ENCODE data around the gene ATN1. TPM values are rescaled to one million over a fixed set of nuclear protein-coding genes. Genes with fewer than 3 reads are reported as not detected.

Gene ATN1
- total and polyA plus RNA-seq, 2 of the 8 experiments (the other 6 are each of a cell fraction or from before 2014, with no cell fraction given) = 20.6 to 73.4 TPM

DNA sequence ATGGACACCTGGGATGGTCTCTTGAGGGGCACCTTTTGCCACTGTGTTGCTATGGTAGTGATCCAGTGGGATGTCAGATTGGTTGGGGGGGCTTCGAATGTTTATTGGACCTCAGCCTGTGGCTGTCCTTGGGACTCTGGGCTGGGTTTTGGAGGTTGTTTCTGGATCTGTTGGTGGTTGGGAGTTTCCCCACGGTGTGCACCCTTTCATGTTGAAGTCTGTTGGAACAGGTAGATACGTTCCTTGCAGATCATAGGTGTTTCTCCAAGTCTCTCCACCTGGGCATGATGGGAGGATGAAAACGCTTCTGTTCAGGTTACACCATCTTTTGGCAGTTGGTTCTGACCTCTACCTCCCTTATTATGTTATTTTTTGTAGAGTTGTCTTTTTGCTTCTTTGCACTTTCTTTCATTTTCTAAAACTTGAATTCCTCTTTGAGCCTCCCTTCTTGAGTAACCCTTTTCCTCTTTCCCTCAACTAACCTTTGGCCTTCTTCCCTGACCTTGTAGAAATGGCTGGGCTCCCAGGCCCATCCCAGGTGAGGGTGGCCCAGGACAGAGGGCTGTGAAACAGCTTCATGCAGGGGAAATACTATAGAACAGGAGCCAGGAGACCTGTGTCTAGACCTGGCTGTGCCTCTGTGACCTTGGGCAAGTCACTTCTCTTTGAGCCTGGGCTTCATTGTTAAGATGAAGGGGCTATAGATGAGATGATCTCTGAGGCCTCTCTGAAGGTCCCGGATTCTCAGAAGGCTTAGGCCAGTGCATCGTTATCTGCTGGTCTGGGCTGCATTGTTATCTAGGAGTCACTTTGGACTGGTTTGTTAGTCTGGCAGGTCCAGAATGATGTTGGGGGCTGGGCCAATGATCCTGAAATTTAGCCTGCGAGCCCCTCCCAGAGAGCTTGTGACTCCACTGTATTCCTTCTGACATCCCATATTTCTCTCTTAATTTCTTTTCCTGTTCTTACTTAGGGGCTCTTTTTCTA, 2.0 kb downstream of the ATN1 start:
- Histone ChIP-seq H2BK12ac (ENCODE audit: low read depth, low read length) (peak overlapping the region; percentile 75; the same call in 1 of the 2 replicates), H3K23ac (ENCODE audit: insufficient read length) (no peak overlapping the region), H4K8ac (ENCODE audit: extremely low read depth, insufficient read depth, low read length) (no peak overlapping the region), H3K4me2 (ENCODE audit: insufficient read depth in 1 of 2, low read depth in 2 of 2, low read length in 2 of 2) (peak overlapping the region; percentile 84 to 90), H2BK20ac (ENCODE audit: low read length) (0 out of 2 replicates have a peak overlapping the region, but pooled peaks have one; percentile 23), H3K4me3 (ENCODE audit: extremely low read depth in 1 of 4, insufficient read depth in 2 of 4, low read depth in 3 of 4, low read length in 4 of 4) (peak overlapping the region; percentile 90 to 99 (median 92)), H4K20me1 (replicated peaks in 1 of 2; ENCODE audit: control insufficient read depth in 1 of 2, insufficient read depth in 2 of 2, low read length in 2 of 2) (peaks cover 17 to 23% of the 10 kb centered on the region in 2 experiments), H3K56ac (replicated peaks; ENCODE audit: insufficient read length, low read depth, low read length) (no peak overlapping the region), H2AFZ (ENCODE audit: low read length) (no peak overlapping the region), H3K9ac (replicated peaks in 1 of 4; ENCODE audit: extremely low read depth in 1 of 4, low read depth in 3 of 4, low read length in 3 of 4) (peak overlapping the region in 2 of 4 experiments; percentile 35 to 39; a peak in 3 of 7 replicates), H3K36me3 (ENCODE audit: control insufficient read depth in 2 of 4, insufficient read depth in 4 of 4, low read length in 3 of 4) (peaks cover 6 to 18% (median 13%) of the 10 kb centered on the region in 4 experiments; a peak in 7 of 8 replicates), H3K9me3 (ENCODE audit: insufficient read depth in 2 of 2, low read depth in 1 of 2, low read length in 1 of 2) (no peaks in the 10 kb centered on the region), H4K5ac (ENCODE audit: insufficient read length, low read depth, low read length) (no peak overlapping the region), H2AK5ac (ENCODE audit: low read depth, low read length) (peak overlapping the region; percentile 55; the same call in 1 of the 2 replicates), H3K27ac (ENCODE audit: low read depth, low read length) (no peak overlapping the region), H2BK120ac (replicated peaks; ENCODE audit: low read depth, low read length) (no peak overlapping the region), H3K23me2 (ENCODE audit: low read depth, low read length) (peaks cover 27% of the 10 kb centered on the region), H2BK15ac (ENCODE audit: low read length) (no peak overlapping the region), H2BK5ac (ENCODE audit: low read depth, low read length) (peak overlapping the region; percentile 71; the same call in 1 of the 2 replicates), H3K14ac (ENCODE audit: insufficient read length) (no peak overlapping the region), H4K91ac (replicated peaks; ENCODE audit: insufficient read length, low read length) (no peak overlapping the region), H3K4ac (replicated peaks; ENCODE audit: insufficient read length, low read depth, low read length) (no peak overlapping the region), H3K79me2 (ENCODE audit: control insufficient read depth in 1 of 2, insufficient read depth in 2 of 2, low read length in 2 of 2) (peaks cover 27 to 39% of the 10 kb centered on the region in 2 experiments), H3K18ac (ENCODE audit: extremely low read depth, low read length) (no peak overlapping the region), H3K79me1 (ENCODE audit: low read depth, low read length) (peaks cover 17% of the 10 kb centered on the region), H3K27me3 (replicated peaks in 1 of 4; ENCODE audit: control insufficient read depth in 3 of 4, extremely low read depth in 1 of 4, insufficient read depth in 3 of 4, low read length in 3 of 4) (no peaks in the 10 kb centered on the region), H3K4me1 (replicated peaks in 1 of 4; ENCODE audit: control insufficient read depth in 3 of 4, insufficient read depth in 4 of 4, low read length in 3 of 4) (peaks cover 9 to 26% (median 13%) of the 10 kb centered on the region in 4 experiments)
- no peak for DNase-seq (ENCODE audit: low read depth in 1 of 2, low spot score in 2 of 2)
- no peak for FAIRE-seq
- 91% methylated on average over 7 of the region's 7 CpGs; no CpG with 5 or more reads in 1 of the 2 experiments for WGBS, 2 experiments (ENCODE audit: extremely low coverage in 1 of 2, insufficient coverage in 1 of 2, insufficient read length in 1 of 2, insufficient replicate concordance in 2 of 2, low coverage in 1 of 2, low lambda C conversion rate in 2 of 2, missing lambda C conversion rate in 1 of 2)
- POLR2A ChIA-PET (ENCODE audit: partially characterized antibody) = interaction anchor here (1.0 to 44.0 kb wide), 9 partner anchors 8 to 290 kb away, joined by 3 to 1596 read pairs (median 3); partner anchors contain the start of genes C12orf57, EMG1, ENO2 and LRRC23
- CTCF ChIA-PET (ENCODE audit: partially characterized antibody) = interaction anchor here (0.6 to 20.2 kb wide), 6 partner anchors 10 to 60 kb away, joined by 3 to 253 read pairs (median 6); partner anchors contain the start of genes C12orf57, RNU7-1, SPSB2 and TPI1
- no peak for TF ChIP-seq RNF2 (IDR thresholded peaks at IDR 0.05; ENCODE audit: borderline replicate concordance, low read depth, low read length, missing control alignments, poor library complexity, severe bottlenecking)
- no peak for TF ChIP-seq EP300 (IDR thresholded peaks at IDR 0.05; ENCODE audit: borderline replicate concordance in 1 of 2, low read depth in 2 of 2, low read length in 2 of 2)
- no peak for TF ChIP-seq SIRT6 (IDR thresholded peaks at IDR 0.05; ENCODE audit: low read length)
- no peak for TF ChIP-seq HDAC6 (IDR thresholded peaks at IDR 0.05; ENCODE audit: low read depth, low read length)
- no peak for TF ChIP-seq KDM1A (IDR thresholded peaks at IDR 0.05; ENCODE audit: borderline replicate concordance, low read length)
- TF ChIP-seq JUN (IDR thresholded peaks at IDR 0.05; ENCODE audit: low read depth, low read length) = no peak
- TF ChIP-seq RBBP5 (IDR thresholded peaks at IDR 0.05; ENCODE audit: borderline replicate concordance, low read depth, low read length) = no peak
- TF ChIP-seq, protein P1, sequence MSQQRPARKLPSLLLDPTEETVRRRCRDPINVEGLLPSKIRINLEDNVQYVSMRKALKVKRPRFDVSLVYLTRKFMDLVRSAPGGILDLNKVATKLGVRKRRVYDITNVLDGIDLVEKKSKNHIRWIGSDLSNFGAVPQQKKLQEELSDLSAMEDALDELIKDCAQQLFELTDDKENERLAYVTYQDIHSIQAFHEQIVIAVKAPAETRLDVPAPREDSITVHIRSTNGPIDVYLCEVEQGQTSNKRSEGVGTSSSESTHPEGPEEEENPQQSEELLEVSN (IDR thresholded peaks at IDR 0.05) = no peak
- no peak for TF ChIP-seq NRF1 (IDR thresholded peaks at IDR 0.05; ENCODE audit: low read depth, low read length)

All from H1 (cell line).